Fibroblast of lung (primary cell): ENCODE data around the gene MRPL46.

Experiments
- CTCF ChIP-seq, 2 donors: IDR thresholded peaks in 1 of 2; conservative IDR thresholded peaks in 1 of 2; 1 replicate in 1 of 2; 2 replicates in 1 of 2; pipeline ENCODE4 v1.5.1; 2011 to 2012; ENCODE audit warnings: low read length in 2 of 2, control low read depth in 1 of 2, inconsistent platforms in 1 of 2, low read depth in 1 of 2, mild to moderate bottlenecking in 1 of 2
- EZH2 ChIP-seq: IDR thresholded peaks from 2 replicates; pipeline ENCODE4 v1.5.1; 2012; ENCODE audit warnings: low read length, control low read depth, mild to moderate bottlenecking; ENCODE audit errors: missing control alignments

- TF ChIP-seq CTCF (conservative IDR thresholded peaks at IDR 0.05 in 1 of 2, IDR thresholded peaks at IDR 0.05 in 1 of 2; ENCODE audit: low read depth in 1 of 2, low read length in 2 of 2) (no peak), EZH2 (no peak)
Measured at GRCh38 chr15:88441076-88441730, 26.0 kb downstream of the MRPL46 start.
